H1 (cell line): ENCODE results near the gene CDH20. TPM values are rescaled to one million over a fixed set of nuclear protein-coding genes. Genes with fewer than 3 reads are reported as not detected.

Experiments used
- CTCF ChIA-PET: fragments of 300-600 bp; sonication (Branson Sonifier 250); formaldehyde crosslinking; loops from one replicate; lab custom pipeline; 2021; ENCODE audit not compliant: partially characterized antibody; lab: Charles Lee
- POLR2A ChIA-PET: fragments of 300-600 bp; sonication (Branson Sonifier 250); formaldehyde crosslinking; loops from one replicate; lab custom pipeline; 2021; ENCODE audit warnings: inconsistent platforms; ENCODE audit not compliant: partially characterized antibody; lab: Charles Lee
- DNase-seq, 2 experiments: peaks; one replicate each; pipeline versions ENCODE4 v3.0.0 to v3.0.0-alpha.2; 2010 to 2022; ENCODE audit warnings: low spot score in 2 of 2, low read depth in 1 of 2, mixed read lengths in 1 of 2
- FAIRE-seq: peaks from 2 replicates; lab custom pipeline; 2011; peaks lifted over from hg19 to GRCh38; lab: Jason Lieb, UNC
- H2AFZ ChIP-seq: 2 replicates; pipeline ENCODE4 v1.8.1; 2012; ENCODE audit warnings: low read length, inconsistent platforms
- H2AK5ac ChIP-seq: 2 replicates; pipeline ENCODE4 v1.6.1; 2013; ENCODE audit warnings: low read depth, low read length
- H2BK120ac ChIP-seq: replicated peaks from 2 replicates; pipeline ENCODE3; 2013; ENCODE audit warnings: low read depth, low read length, inconsistent platforms
- H2BK12ac ChIP-seq: 2 replicates; pipeline ENCODE4 v1.6.1; 2013; ENCODE audit warnings: low read depth, low read length
- H2BK15ac ChIP-seq: 2 replicates; pipeline ENCODE4 v1.6.1; 2013; ENCODE audit warnings: low read length
- H2BK20ac ChIP-seq: 2 replicates; pipeline ENCODE4 v1.6.1; 2013; ENCODE audit warnings: low read length
- H2BK5ac ChIP-seq: 2 replicates; pipeline ENCODE4 v1.6.1; 2013; ENCODE audit warnings: low read depth, low read length
- H3K14ac ChIP-seq: 2 replicates; pipeline ENCODE4 v1.6.1; 2013; ENCODE audit warnings: inconsistent platforms; ENCODE audit not compliant: insufficient read length
- H3K18ac ChIP-seq: 2 replicates; pipeline ENCODE4 v1.6.1; 2013; ENCODE audit warnings: low read length; ENCODE audit errors: extremely low read depth
- H3K23ac ChIP-seq: 2 replicates; pipeline ENCODE4 v1.6.1; 2013; ENCODE audit warnings: inconsistent platforms; ENCODE audit not compliant: insufficient read length
- H3K23me2 ChIP-seq: 2 replicates; pipeline ENCODE4 v1.6.1; 2013; ENCODE audit warnings: low read depth, low read length
- H3K27ac ChIP-seq: 2 replicates; pipeline ENCODE4 v1.6.1; 2011; ENCODE audit warnings: low read depth, low read length, inconsistent platforms
- H3K27me3 ChIP-seq, 4 experiments: replicated peaks in 1 of 4; 1 replicate in 1 of 4; 2 replicates in 3 of 4; pipeline versions ENCODE4 v1.6.1 to v1.8.1; 2011 to 2013; ENCODE audit warnings: low read length in 3 of 4, mild to moderate bottlenecking in 3 of 4, inconsistent platforms in 2 of 4, mixed read lengths in 2 of 4, moderate library complexity in 1 of 4; ENCODE audit not compliant: control insufficient read depth in 3 of 4, insufficient read depth in 3 of 4; ENCODE audit errors: extremely low read depth in 1 of 4
- H3K36me3 ChIP-seq, 4 experiments: 2 replicates each; pipeline versions ENCODE4 v1.6.1 to v1.8.1; 2011 to 2013; ENCODE audit warnings: mild to moderate bottlenecking in 4 of 4, low read length in 3 of 4, moderate library complexity in 2 of 4, control low read depth in 1 of 4, inconsistent platforms in 1 of 4; ENCODE audit not compliant: insufficient read depth in 4 of 4, control insufficient read depth in 2 of 4
- H3K4ac ChIP-seq: replicated peaks from 2 replicates; pipeline ENCODE3; 2013; ENCODE audit warnings: low read length, low read depth, mixed read lengths, inconsistent platforms; ENCODE audit not compliant: insufficient read length
- H3K4me1 ChIP-seq, 4 experiments: replicated peaks in 1 of 4; 1 replicate in 1 of 4; 2 replicates in 3 of 4; pipeline versions ENCODE4 v1.6.1 to v1.8.1; 2011 to 2013; ENCODE audit warnings: low read length in 3 of 4, inconsistent platforms in 2 of 4, mixed read lengths in 1 of 4; ENCODE audit not compliant: insufficient read depth in 4 of 4, control insufficient read depth in 3 of 4
- H3K4me2 ChIP-seq, 2 experiments: 2 replicates each; pipeline versions ENCODE4 v1.6.1 to v1.8.1; 2011 to 2013; ENCODE audit warnings: low read depth in 2 of 2, low read length in 2 of 2, control low read depth in 1 of 2, inconsistent platforms in 1 of 2, mild to moderate bottlenecking in 1 of 2; ENCODE audit not compliant: insufficient read depth in 1 of 2
- H3K4me3 ChIP-seq, 4 experiments: fragments of 200-600, 300-600 bp in 1 of 4; sonication (generic), shearing (Covaris generic), sonication (Bioruptor Twin) in 1 of 4; 2 replicates each; pipeline versions ENCODE4 v1.5.1 to v1.8.1; 2011 to 2016; ENCODE audit warnings: low read length in 4 of 4, low read depth in 3 of 4, control low read depth in 2 of 4, inconsistent platforms in 2 of 4, mild to moderate bottlenecking in 2 of 4, mixed read lengths in 1 of 4, moderate library complexity in 1 of 4; ENCODE audit not compliant: insufficient read depth in 2 of 4; ENCODE audit errors: extremely low read depth in 1 of 4
- H3K56ac ChIP-seq: replicated peaks from 2 replicates; pipeline ENCODE3; 2013; ENCODE audit warnings: low read depth, mild to moderate bottlenecking, mixed read lengths, low read length, inconsistent platforms; ENCODE audit not compliant: insufficient read length
- H3K79me1 ChIP-seq: 2 replicates; pipeline ENCODE4 v1.6.1; 2013; ENCODE audit warnings: low read depth, low read length, control low read depth
- H3K79me2 ChIP-seq, 2 experiments: 2 replicates each; pipeline versions ENCODE4 v1.6.1 to v1.8.1; 2012 to 2013; ENCODE audit warnings: low read length in 2 of 2, mild to moderate bottlenecking in 2 of 2, inconsistent platforms in 1 of 2; ENCODE audit not compliant: insufficient read depth in 2 of 2, control insufficient read depth in 1 of 2
- H3K9ac ChIP-seq, 4 experiments: replicated peaks in 1 of 4; 1 replicate in 1 of 4; 2 replicates in 3 of 4; pipeline versions ENCODE4 v1.6.1 to v1.8.1; 2011 to 2013; ENCODE audit warnings: low read depth in 3 of 4, low read length in 3 of 4, control low read depth in 2 of 4, mild to moderate bottlenecking in 2 of 4, moderate library complexity in 2 of 4, inconsistent platforms in 1 of 4; ENCODE audit errors: extremely low read depth in 1 of 4
- H3K9me3 ChIP-seq, 2 experiments: 2 replicates each; pipeline versions ENCODE4 v1.6.1 to v1.8.1; 2012 to 2013; ENCODE audit warnings: mild to moderate bottlenecking in 2 of 2, moderate library complexity in 2 of 2, control low read depth in 1 of 2, inconsistent platforms in 1 of 2, low read depth in 1 of 2, low read length in 1 of 2, mixed read lengths in 1 of 2; ENCODE audit not compliant: insufficient read depth in 2 of 2
- H4K20me1 ChIP-seq, 2 experiments: replicated peaks in 1 of 2; 2 replicates each; pipeline versions ENCODE3 to v1.8.1; 2011 to 2013; ENCODE audit warnings: inconsistent platforms in 2 of 2, low read length in 2 of 2, mild to moderate bottlenecking in 1 of 2; ENCODE audit not compliant: insufficient read depth in 2 of 2, control insufficient read depth in 1 of 2
- H4K5ac ChIP-seq: 2 replicates; pipeline ENCODE4 v1.6.1; 2013; ENCODE audit warnings: low read length, low read depth, mixed read lengths, inconsistent platforms; ENCODE audit not compliant: insufficient read length
- H4K8ac ChIP-seq: 2 replicates; pipeline ENCODE4 v1.8.0; 2013; ENCODE audit warnings: mild to moderate bottlenecking, moderate library complexity, low read length, inconsistent platforms; ENCODE audit not compliant: insufficient read depth; ENCODE audit errors: extremely low read depth
- H4K91ac ChIP-seq: replicated peaks from 2 replicates; pipeline ENCODE3; 2013; ENCODE audit warnings: low read length, mixed read lengths, inconsistent platforms; ENCODE audit not compliant: insufficient read length
- BACH1 ChIP-seq: IDR thresholded peaks from 2 replicates; pipeline ENCODE4 v1.6.1; 2012; ENCODE audit warnings: low read length, improper control_type of control experiment
- CBX8 ChIP-seq: fragments of 300-800, 300-1000 bp; sonication (generic); IDR thresholded peaks from 2 replicates; pipeline ENCODE4 v1.7.1; 2016; ENCODE audit warnings: low read depth, low read length, borderline replicate concordance
- EP300 ChIP-seq, 2 experiments: IDR thresholded peaks; 1 replicate in 1 of 2; 2 replicates in 1 of 2; pipeline ENCODE4 v1.6.1; 2011 to 2012; ENCODE audit warnings: low read depth in 2 of 2, low read length in 2 of 2, mild to moderate bottlenecking in 2 of 2, borderline replicate concordance in 1 of 2, inconsistent platforms in 1 of 2, moderate library complexity in 1 of 2
- EZH2 ChIP-seq: fragments of 200-600 bp; sonication (generic); IDR thresholded peaks from 2 replicates; pipeline ENCODE4 v1.7.1; 2012; ENCODE audit warnings: low read depth, mild to moderate bottlenecking, moderate library complexity, low read length, inconsistent platforms; ENCODE audit not compliant: severe bottlenecking
- KDM1A ChIP-seq: fragments of 200-600, 300-600 bp; sonication (generic); IDR thresholded peaks from 2 replicates; pipeline ENCODE4 v1.7.1; 2016; ENCODE audit warnings: mild to moderate bottlenecking, low read length, borderline replicate concordance
- NANOG ChIP-seq: IDR thresholded peaks from 2 replicates; pipeline ENCODE4 v1.6.1; 2011; ENCODE audit warnings: low read length, low read depth, mild to moderate bottlenecking, inconsistent platforms; ENCODE audit not compliant: insufficient read depth, poor library complexity, severe bottlenecking
- SIN3A ChIP-seq, 2 experiments: IDR thresholded peaks in 1 of 2; conservative IDR thresholded peaks in 1 of 2; 2 replicates each; pipeline ENCODE4 v1.6.1; 2011 to 2012; ENCODE audit warnings: low read length in 2 of 2, improper control_type of control experiment in 1 of 2, low read depth in 1 of 2, mild to moderate bottlenecking in 1 of 2
- SP1 ChIP-seq: IDR thresholded peaks from 2 replicates; pipeline ENCODE4 v1.6.1; 2011; ENCODE audit warnings: low read depth, low read length
- TAF1 ChIP-seq: IDR thresholded peaks from 2 replicates; pipeline ENCODE4 v1.6.1; 2011; ENCODE audit warnings: mild to moderate bottlenecking, low read depth, low read length
- ZNF274 ChIP-seq: IDR thresholded peaks from 2 replicates; pipeline ENCODE4 v1.7.0; 2012; ENCODE audit warnings: low read length, borderline replicate concordance; ENCODE audit errors: extremely low read depth
- WGBS, 2 experiments: shearing (Covaris generic) in 1 of 2; methylation state at CpG; one replicate each; pipeline versions ENCODE4 v1.1.6 to v1.1.7; 2013 to 2015; ENCODE audit warnings: low lambda C conversion rate in 2 of 2, mixed read lengths in 2 of 2, inconsistent platforms in 1 of 2, low coverage in 1 of 2, missing lambda C conversion rate in 1 of 2; ENCODE audit not compliant: insufficient replicate concordance in 2 of 2, insufficient coverage in 1 of 2, insufficient read length in 1 of 2; ENCODE audit errors: extremely low coverage in 1 of 2, missing lambda C conversion rate in 1 of 2; 5-methylcytosine and 5-hydroxymethylcytosine counted together
- polyA plus RNA-seq, 7 experiments: library from polyadenylated mRNA; depleted of rRNA in 3 of 7; stranded (reverse) in 5 of 7; unstranded in 2 of 7; fragments of >200 nt in 5 of 7; fragments of 200-250 nt in 2 of 7; gene quantifications; 1 replicate in 5 of 7; 2 replicates in 1 of 7; 4 replicates in 1 of 7; pipeline versions ENCODE4 v1.2.1 to v1.2.3, GENCODE V29; 2011 to 2013; ENCODE audit warnings: missing spikeins in 2 of 7, mixed read lengths in 2 of 7
- total RNA-seq: library from RNA; stranded (reverse); fragmentation: NEBNext Ultra II Directional; extraction: Animal tissue kit (Norgen Biotek cat#: 25700); gene quantifications from 2 replicates; pipeline ENCODE4 v1.2.1, GENCODE V29; 2021

CDH20 gene
- total and polyA plus RNA-seq, 2 of the 8 experiments (the other 6 are each of a cell fraction or from before 2014, with no cell fraction given) = 0.07 to 0.12 TPM

DNA sequence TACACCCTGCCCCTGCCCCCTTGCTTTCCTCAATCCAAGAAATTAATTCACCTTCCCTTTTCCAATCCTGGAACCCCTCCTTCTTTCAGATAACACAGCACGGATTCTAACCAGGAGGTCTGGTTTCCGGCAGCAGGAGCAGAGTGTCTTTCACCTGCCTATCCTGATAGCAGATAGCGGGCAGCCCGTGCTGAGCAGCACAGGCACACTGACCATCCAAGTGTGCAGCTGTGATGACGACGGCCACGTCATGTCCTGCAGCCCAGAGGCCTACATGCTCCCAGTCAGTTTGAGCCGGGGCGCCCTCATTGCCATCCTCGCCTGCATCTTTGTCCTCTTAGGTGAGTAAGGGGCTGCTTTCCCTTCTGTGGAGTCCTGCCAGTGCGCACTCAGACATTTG, 216.7 kb downstream of the CDH20 start:
- Histone ChIP-seq H3K9ac (no peak overlapping the region), H2BK15ac (no peak overlapping the region), H4K5ac (no peak overlapping the region), H3K36me3 (no peaks in the 10 kb centered on the region), H3K79me1 (no peaks in the 10 kb centered on the region), H3K56ac (no peak overlapping the region), H3K23ac (no peak overlapping the region), H2BK12ac (no peak overlapping the region), H4K91ac (no peak overlapping the region), H2BK20ac (no peak overlapping the region), H4K8ac (no peak overlapping the region), H3K9me3 (no peaks in the 10 kb centered on the region), H2BK120ac (no peak overlapping the region), H3K18ac (no peak overlapping the region), H3K14ac (no peak overlapping the region), H2AK5ac (no peak overlapping the region), H2BK5ac (no peak overlapping the region), H3K4me1 (no peaks in the 10 kb centered on the region), H4K20me1 (no peaks in the 10 kb centered on the region), H3K4me2 (no peak overlapping the region), H3K23me2 (no peaks in the 10 kb centered on the region), H3K27me3 (no peaks in the 10 kb centered on the region), H2AFZ (no peak overlapping the region), H3K27ac (no peak overlapping the region), H3K4ac (no peak overlapping the region), H3K4me3 (no peak overlapping the region), H3K79me2 (no peaks in the 10 kb centered on the region)
- WGBS, 2 experiments = 88% methylated on average over 11 of the region's 11 CpGs; no CpG with 5 or more reads in 1 of the 2 experiments
- ChIA-PET POLR2A (no interaction called here), CTCF (interaction anchor here (0.9 to 1.9 kb wide), 9 partner anchors 16 to 583 kb away, joined by 3 to 4 read pairs (median 3); no protein-coding TSS in a partner anchor)
- DNase-seq (no peak), FAIRE-seq (no peak)
- TF ChIP-seq NANOG (no peak), SP1 (no peak), SIN3A (conservative IDR thresholded peaks at IDR 0.05 in 1 of 2, IDR thresholded peaks at IDR 0.05 in 1 of 2; ENCODE audit: low read depth in 1 of 2, low read length in 2 of 2) (no peak), TAF1 (no peak), EP300 (IDR thresholded peaks at IDR 0.05; ENCODE audit: borderline replicate concordance in 1 of 2, low read depth in 2 of 2, low read length in 2 of 2) (no peak), EZH2 (no peak), CBX8 (no peak), KDM1A (no peak), ZNF274 (no peak), BACH1 (no peak)
